MCF 10A (cell line): ENCODE measurements around the gene SZRD1. TPM values are rescaled to one million over a fixed set of nuclear protein-coding genes. Genes with fewer than 3 reads are reported as not detected.

Source experiments
- BruUV-seq: library from RNA; stranded (reverse); fragments of 400-500 nt; replicated peaks from 2 replicates; lab custom pipeline; 2021; lab: Mats Ljungman, UMichigan
- CTCF ChIA-PET: fragments of 300-600 bp; sonication (Branson Sonifier 250); formaldehyde crosslinking; extraction: SDS; loops from one replicate; lab custom pipeline; 2021; ENCODE audit warnings: antibody characterized with exemption, inconsistent platforms; lab: Yijun Ruan, JAX
- POLR2A ChIA-PET: fragments of 300-600, 350-650 bp; sonication (Branson Sonifier 250); formaldehyde crosslinking; extraction: SDS; loops from one replicate; lab custom pipeline; 2020; ENCODE audit warnings: antibody characterized with exemption, inconsistent platforms; lab: Yijun Ruan, JAX
- DNase-seq: peaks from one replicate; pipeline ENCODE4 v3.0.0-alpha.2; 2018; ENCODE audit not compliant: unreplicated experiment
- H3K27ac Mint-ChIP-seq: one replicate; pipeline ENCODE4 v1.8.0; 2022; ENCODE audit warnings: mild to moderate bottlenecking, low read depth, mixed read lengths; ENCODE audit not compliant: unreplicated experiment
- H3K27me3 Mint-ChIP-seq: one replicate; pipeline ENCODE4 v1.8.0; 2022; ENCODE audit warnings: mixed read lengths; ENCODE audit not compliant: insufficient read depth, unreplicated experiment
- H3K36me3 Mint-ChIP-seq: one replicate; pipeline ENCODE4 v1.8.0; 2022; ENCODE audit warnings: mild to moderate bottlenecking, moderate library complexity, mixed read lengths; ENCODE audit not compliant: insufficient read depth, unreplicated experiment
- H3K4me1 Mint-ChIP-seq: one replicate; pipeline ENCODE4 v1.8.0; 2022; ENCODE audit warnings: mixed read lengths; ENCODE audit not compliant: insufficient read depth, unreplicated experiment
- H3K4me3 Mint-ChIP-seq: one replicate; pipeline ENCODE4 v1.8.0; 2022; ENCODE audit warnings: mild to moderate bottlenecking, moderate library complexity, mixed read lengths; ENCODE audit not compliant: unreplicated experiment
- H3K9me3 Mint-ChIP-seq: one replicate; pipeline ENCODE4 v1.8.0; 2022; ENCODE audit warnings: mixed read lengths; ENCODE audit not compliant: unreplicated experiment
- intact Hi-C: fragments of 100-400 bp; cut with micrococcal nuclease; formaldehyde crosslinking; loops from 2 replicates; pipeline ENCODE4 v1.14.1; 2022
- total RNA-seq: library from RNA; stranded (reverse); gene quantifications from 2 replicates; pipeline ENCODE4 v1.2.3, GENCODE V29; 2022
- TF ChIP-seq, protein P1 (sequence below): fragments of 200-600 bp; IDR thresholded peaks from one replicate; pipeline ENCODE4 v1.8.0; 2022; ENCODE audit warnings: antibody characterized with exemption, mild to moderate bottlenecking; ENCODE audit not compliant: unreplicated experiment

Gene SZRD1
- total RNA-seq, 1 experiment from 2014 or later: 108 TPM

DNA sequence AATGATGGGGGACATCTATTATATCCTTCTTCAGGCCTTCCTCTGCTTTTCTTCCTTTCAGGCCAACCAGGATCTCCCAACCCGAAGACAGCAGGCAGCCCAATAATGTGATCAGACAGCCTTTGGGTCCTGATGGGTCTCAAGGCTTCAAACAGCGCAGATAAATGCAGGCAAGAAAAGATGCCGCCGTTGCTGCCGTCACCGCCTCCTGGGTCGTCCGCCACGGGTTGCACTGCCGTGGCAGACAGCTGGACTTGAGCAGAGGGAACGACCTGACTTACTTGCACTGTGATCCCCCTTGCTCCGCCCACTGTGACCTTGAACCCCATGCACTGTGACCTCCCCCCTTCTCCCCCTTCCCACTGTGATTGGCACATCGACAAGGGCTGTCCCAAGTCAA lies 27.9 kb downstream of the SZRD1 start:
- CTCF ChIA-PET: no interaction called here
- H3K36me3 Mint-ChIP-seq: peaks cover 44% of the 10 kb centered on the region

DNA sequence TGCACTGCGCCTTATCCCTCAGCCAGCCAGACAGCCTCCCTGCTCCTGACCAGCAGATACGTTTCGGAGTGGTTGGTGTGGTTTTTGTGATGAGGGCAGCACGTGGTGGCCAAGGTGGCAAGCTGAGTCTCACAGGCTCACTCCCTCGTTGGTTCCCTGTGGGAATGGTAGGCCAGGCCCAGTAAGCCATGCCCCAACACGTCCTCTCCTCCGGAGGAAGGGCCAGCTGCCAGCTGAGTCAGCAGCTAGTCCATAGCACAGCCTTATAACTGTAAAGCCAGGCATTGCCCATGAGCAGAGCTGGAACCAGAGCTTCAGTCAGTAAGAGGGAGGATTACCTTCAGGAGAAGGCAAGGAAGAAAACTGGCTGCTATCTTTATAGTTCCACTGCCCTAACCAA lies 29.5 kb downstream of the SZRD1 start:
- peaks cover 22% of the 10 kb centered on the region for H3K4me1 Mint-ChIP-seq
- peak overlapping the region; percentile 88 for H3K27ac Mint-ChIP-seq
- ChIA-PET CTCF (no interaction called here), POLR2A (interaction anchor here (0.6 to 1.9 kb wide), 7 partner anchors 10 to 1007 kb away, joined by 3 to 17 read pairs (median 5); partner anchors contain the start of genes FBXO42, NECAP2 and SZRD1)
- peak; percentile 94 for DNase-seq
- no peaks in the 10 kb centered on the region for H3K27me3 Mint-ChIP-seq
- H3K4me3 Mint-ChIP-seq: no peak overlapping the region
- intact Hi-C loops: loop anchor here (1.0 kb wide), 1 partner anchor 29 kb away; the partner anchor contains the start of gene SZRD1
- TF ChIP-seq, protein P1, sequence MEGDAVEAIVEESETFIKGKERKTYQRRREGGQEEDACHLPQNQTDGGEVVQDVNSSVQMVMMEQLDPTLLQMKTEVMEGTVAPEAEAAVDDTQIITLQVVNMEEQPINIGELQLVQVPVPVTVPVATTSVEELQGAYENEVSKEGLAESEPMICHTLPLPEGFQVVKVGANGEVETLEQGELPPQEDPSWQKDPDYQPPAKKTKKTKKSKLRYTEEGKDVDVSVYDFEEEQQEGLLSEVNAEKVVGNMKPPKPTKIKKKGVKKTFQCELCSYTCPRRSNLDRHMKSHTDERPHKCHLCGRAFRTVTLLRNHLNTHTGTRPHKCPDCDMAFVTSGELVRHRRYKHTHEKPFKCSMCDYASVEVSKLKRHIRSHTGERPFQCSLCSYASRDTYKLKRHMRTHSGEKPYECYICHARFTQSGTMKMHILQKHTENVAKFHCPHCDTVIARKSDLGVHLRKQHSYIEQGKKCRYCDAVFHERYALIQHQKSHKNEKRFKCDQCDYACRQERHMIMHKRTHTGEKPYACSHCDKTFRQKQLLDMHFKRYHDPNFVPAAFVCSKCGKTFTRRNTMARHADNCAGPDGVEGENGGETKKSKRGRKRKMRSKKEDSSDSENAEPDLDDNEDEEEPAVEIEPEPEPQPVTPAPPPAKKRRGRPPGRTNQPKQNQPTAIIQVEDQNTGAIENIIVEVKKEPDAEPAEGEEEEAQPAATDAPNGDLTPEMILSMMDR: no peak
- BruUV-seq: no TSS peak
- H3K9me3 Mint-ChIP-seq: no peaks in the 10 kb centered on the region
- peaks cover 35% of the 10 kb centered on the region for H3K36me3 Mint-ChIP-seq

More for the DNA sequence above, 27.9 kb downstream of the SZRD1 start:
- BruUV-seq: no TSS peak
- intact Hi-C loops: no loop called here
- TF ChIP-seq, protein P1: no peak
- no peak overlapping the region for H3K4me3 Mint-ChIP-seq
- H3K4me1 Mint-ChIP-seq: peaks cover 22% of the 10 kb centered on the region
- H3K9me3 Mint-ChIP-seq: no peaks in the 10 kb centered on the region
- no peak for DNase-seq
- POLR2A ChIA-PET: interaction anchor here (1.1 kb wide), 1 partner anchor 26 kb away, joined by 4 read pairs; no protein-coding TSS in a partner anchor
- no peak overlapping the region for H3K27ac Mint-ChIP-seq
- H3K27me3 Mint-ChIP-seq: no peaks in the 10 kb centered on the region

- ChIA-PET POLR2A (interaction anchor here (0.6 to 1.9 kb wide), 6 partner anchors 10 to 1006 kb away, joined by 3 to 17 read pairs (median 6); partner anchors contain the start of genes FBXO42, NECAP2 and SZRD1), CTCF (no interaction called here)
- no peak for DNase-seq
- intact Hi-C loops: no loop called here
- BruUV-seq: no TSS peak
- Mint-ChIP-seq H3K9me3 (no peaks in the 10 kb centered on the region), H3K4me3 (no peak overlapping the region), H3K27ac (peak overlapping the region; percentile 88), H3K27me3 (no peaks in the 10 kb centered on the region), H3K36me3 (peaks cover 35% of the 10 kb centered on the region), H3K4me1 (peaks cover 20% of the 10 kb centered on the region)
- TF ChIP-seq, protein P1: no peak
Observed at GRCh38 chr1:16397120-16397519, 30.1 kb downstream of the SZRD1 start.

GRCh38 chr1:16398371-16398953 lies 31.4 kb downstream of the SZRD1 start:
- Mint-ChIP-seq H3K27me3 (no peaks in the 10 kb centered on the region), H3K4me3 (no peak overlapping the region), H3K9me3 (no peaks in the 10 kb centered on the region), H3K27ac (no peak overlapping the region), H3K36me3 (peaks cover 35% of the 10 kb centered on the region), H3K4me1 (peaks cover 10% of the 10 kb centered on the region)
- intact Hi-C loops: no loop called here
- TF ChIP-seq, protein P1: no peak
- ChIA-PET POLR2A (interaction anchor here (0.8 to 1.3 kb wide), 2 partner anchors 12 to 46 kb away, joined by 3 read pairs; partner anchors contain the start of gene FBXO42), CTCF (no interaction called here)
- DNase-seq: no peak
- no TSS peak for BruUV-seq
